PC-9 (cell line): ENCODE data around the gene AICDA.

ENCODE experiments used
- CTCF ChIP-seq: fragments of 200-600 bp; sonication (generic); conservative IDR thresholded peaks from 2 replicates; pipeline ENCODE4 v1.6.1; 2017; ENCODE audit warnings: mixed run types, antibody characterized with exemption, mild to moderate bottlenecking, moderate library complexity
- EZH2 ChIP-seq: fragments of 200-600 bp; sonication (generic); IDR thresholded peaks from 2 replicates; pipeline ENCODE4 v1.8.0; 2017; ENCODE audit warnings: antibody characterized with exemption, low read depth

- TF ChIP-seq CTCF (no peak), EZH2 (no peak)
Observed at GRCh38 chr12:8584004-8584403, 28.7 kb downstream of the AICDA start.
